ENCODE data around the gene PLCB1.

DNA sequence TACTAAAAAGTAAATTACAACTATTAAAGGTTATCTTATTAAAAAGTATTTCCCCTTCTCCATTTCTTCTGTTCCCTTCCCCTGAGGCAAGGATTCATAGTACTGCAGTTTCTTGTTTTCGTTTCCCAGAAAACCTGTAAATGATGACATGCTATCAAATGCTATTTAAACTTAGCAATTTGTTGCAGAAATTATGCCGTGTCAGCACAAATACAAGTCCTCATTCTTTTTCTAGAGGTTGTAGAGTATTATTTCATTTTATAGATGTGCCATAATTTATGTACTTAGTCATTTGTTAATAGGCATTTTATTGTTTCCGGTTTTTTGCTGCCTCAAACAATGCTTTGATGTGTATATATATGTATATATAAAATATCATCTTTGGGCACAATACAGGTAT lies 268.4 kb downstream of the PLCB1 start:
- TF ChIP-seq, protein P1, sequence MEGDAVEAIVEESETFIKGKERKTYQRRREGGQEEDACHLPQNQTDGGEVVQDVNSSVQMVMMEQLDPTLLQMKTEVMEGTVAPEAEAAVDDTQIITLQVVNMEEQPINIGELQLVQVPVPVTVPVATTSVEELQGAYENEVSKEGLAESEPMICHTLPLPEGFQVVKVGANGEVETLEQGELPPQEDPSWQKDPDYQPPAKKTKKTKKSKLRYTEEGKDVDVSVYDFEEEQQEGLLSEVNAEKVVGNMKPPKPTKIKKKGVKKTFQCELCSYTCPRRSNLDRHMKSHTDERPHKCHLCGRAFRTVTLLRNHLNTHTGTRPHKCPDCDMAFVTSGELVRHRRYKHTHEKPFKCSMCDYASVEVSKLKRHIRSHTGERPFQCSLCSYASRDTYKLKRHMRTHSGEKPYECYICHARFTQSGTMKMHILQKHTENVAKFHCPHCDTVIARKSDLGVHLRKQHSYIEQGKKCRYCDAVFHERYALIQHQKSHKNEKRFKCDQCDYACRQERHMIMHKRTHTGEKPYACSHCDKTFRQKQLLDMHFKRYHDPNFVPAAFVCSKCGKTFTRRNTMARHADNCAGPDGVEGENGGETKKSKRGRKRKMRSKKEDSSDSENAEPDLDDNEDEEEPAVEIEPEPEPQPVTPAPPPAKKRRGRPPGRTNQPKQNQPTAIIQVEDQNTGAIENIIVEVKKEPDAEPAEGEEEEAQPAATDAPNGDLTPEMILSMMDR (IDR thresholded peaks at IDR 0.05; ENCODE audit: insufficient read depth, low read depth, low read length): no peak
- TF ChIP-seq EZH2 (IDR thresholded peaks at IDR 0.05; ENCODE audit: insufficient read depth, low read length): no peak

Measured in astrocyte (in vitro differentiated cells and primary cell).